Activated gamma-delta T cell treated with anti-CD3 and anti-CD28 coated beads, Interleukin-2, amount 50 U/mL, for 16 hours (primary cell): ENCODE measurements around the gene INF2.

Source experiments
- DNase-seq: peaks from one replicate; pipeline ENCODE4 v3.0.0-alpha.2; 2020; ENCODE audit warnings: low read depth

INF2 gene

DNA sequence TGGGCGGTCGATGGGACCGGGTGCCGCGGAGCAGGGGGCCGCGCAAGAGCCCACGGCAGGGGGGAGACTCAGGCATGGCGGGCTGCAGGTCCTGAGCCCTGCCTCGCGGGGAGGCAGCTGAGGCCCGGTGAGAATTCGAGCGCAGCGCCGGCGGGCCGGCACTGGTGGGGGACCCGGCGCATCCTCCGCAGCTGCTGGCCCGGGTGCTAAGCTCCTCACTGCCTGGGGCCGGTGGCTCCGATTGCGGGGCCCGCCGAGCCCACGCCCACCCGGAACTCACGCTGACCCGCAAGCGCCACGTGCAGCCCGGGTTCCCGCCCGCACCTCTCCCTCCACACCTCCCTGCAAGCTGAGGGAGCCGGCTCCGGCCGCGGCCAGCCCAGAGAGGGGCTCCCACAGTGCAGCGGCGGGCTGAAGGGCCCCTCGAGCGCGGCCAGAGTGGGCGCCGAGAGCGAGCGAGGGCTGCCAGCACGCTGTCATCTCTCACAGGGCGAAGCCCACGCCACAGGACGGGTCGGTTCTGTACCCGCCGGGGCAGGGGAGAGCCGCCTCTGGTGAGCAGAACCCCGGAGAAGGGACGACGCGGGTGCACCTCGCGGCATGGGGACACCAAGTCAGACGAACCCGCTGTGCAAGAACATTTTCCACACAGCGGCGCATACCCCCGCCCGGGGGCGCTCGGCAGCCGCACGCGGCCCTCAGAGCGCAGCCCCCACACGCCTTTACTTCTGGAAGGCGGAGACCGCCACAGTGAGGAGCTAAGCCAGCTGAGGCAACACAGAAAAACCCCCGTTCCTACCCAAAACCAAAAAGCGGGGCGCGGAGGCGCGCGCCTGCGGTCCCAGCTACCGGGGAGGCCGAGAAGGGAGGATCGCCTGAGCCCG is 62.4 kb downstream of the INF2 start:
- DNase-seq, result no peak

DNA sequence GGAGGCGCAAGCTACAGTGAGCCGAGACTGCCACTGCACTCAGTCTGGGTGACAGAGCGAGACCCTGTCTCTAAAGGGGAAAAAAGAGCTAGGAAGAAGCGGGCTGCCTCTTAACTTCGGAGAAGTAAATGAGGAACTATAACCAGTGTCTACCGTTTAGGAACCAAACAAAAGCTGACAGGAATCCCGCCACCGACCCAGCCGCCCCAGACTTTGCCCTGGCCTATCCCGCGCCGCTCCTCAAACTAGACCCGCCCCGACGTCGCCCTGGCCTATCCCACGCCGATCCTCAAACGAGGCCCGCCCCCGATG is 63.0 kb downstream of the INF2 start:
- no peak for DNase-seq

DNA sequence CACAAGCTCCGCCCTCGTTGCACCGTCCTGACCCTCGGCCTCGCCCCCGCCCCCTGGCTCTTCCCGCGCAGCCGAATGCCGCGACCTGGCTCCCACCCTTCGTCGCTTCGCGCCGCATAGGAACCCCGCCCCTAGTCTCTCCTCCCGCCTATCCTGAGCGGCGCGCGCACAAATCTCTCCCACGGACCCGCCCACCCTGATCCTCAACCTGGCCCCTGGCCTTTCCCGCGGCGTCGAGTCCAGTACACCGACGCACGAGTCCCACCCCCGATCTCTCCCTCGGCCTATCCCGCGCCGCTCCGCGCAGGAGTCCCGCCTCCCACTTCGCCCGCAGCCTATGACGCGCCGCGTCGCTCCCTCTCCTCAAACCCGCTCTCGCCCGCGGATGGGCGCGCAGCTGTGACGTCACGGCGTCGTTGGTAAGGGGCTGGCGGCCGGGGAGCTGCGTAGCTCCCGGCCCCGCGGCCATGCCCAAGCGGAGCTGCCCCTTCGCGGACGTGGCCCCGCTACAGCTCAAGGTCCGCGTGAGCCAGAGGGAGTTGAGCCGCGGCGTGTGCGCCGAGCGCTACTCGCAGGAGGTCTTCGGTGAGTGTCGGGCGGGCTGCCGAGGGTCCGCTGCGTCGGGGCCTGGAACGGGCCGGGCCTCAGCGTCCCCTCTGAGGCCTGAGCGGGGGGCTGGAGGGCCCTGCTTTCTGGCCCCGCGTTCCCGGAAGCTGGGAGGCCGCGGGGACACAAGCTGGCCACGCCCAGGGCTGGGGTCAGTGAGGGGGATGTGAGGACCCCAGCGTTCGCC is 63.5 kb downstream of the INF2 start, which contains the start of gene SIVA1:
SIVA1 (plus strand) TSS at position 413 of the 793 bp plus-strand sequence; CDS start at position 468, 55 bp downstream.
- peak; percentile 99 for DNase-seq

DNA sequence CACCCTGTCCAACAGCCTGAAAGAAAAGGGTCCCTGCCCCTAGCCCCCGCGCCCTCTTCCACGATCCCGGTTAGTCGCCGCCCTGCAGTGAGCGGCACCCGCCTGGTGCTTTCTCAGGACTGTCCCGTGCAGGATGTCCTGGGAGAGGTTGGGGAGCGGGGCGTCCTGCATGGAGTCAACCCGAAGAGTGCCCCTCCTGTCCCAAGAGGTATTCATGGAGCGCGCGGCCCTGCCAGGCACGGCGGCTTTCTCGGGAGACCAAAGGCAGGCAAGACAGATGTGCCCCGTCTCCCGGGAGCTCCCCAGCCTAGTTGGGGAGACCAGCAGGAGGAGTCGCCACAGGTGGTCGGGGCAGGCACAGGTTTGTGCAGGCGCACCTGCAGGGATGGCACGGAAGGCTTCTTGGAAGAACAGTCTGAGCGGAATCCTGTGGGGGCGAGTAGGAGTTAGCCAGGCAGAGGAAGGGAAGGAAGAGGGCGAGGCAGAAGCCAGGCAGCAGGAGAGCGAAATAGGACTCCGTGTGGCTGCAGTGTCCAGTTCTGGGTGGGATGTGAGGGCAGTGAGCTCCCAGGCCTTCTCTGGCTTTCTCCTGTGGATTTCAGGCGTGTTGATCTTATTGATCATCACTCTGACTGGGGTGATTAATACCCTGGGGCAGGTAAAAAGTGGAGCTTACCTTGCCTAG is 64.3 kb downstream of the INF2 start:
- DNase-seq, result no peak

DNA sequence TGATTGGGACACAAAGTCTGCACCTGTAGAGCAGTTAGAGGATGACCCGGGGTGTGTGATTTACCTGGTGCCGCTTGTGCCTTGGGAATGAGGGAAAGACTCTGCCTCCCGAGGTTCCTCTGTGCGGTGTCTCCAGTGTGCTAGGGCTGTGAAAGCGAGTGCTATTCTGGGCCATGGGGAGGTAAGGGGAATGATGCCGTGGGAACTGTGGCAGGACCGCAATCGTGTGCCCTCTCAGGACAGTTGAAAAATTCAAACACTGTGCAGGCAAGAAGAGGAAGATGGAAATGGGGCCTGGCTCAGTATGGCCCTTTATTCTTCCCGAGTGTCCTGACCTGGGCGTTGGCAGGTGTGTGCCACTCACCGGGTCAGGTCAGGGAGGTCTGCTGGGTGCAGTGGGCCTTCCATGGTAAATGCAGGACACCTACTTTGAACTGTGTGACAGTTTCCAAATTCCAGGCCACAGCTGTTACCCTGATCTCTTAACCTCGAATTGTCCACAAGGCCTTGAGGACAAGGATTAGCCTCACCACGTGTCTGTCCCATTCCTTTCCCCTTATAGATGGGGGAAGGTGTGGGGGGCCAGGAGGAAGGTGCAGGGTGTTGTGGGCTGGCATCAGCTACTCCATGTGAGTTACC is 64.9 kb downstream of the INF2 start:
- DNase-seq, result no peak

DNA sequence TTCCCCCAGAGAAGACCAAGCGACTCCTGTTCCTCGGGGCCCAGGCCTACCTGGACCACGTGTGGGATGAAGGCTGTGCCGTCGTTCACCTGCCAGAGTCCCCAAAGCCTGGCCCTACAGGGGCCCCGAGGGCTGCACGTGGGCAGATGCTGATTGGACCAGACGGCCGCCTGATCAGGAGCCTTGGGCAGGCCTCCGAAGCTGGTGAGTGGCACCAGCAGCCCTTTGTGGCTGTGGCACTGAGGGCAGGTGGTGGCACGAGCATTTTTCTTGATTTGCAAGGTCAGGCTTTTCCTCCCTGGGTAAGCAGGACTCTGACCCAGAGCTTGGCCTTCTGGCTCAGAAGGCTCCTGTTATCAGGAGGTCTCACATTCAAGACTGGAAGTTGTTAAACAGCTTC is 66.2 kb downstream of the INF2 start:
- DNase-seq, result no peak

DNA sequence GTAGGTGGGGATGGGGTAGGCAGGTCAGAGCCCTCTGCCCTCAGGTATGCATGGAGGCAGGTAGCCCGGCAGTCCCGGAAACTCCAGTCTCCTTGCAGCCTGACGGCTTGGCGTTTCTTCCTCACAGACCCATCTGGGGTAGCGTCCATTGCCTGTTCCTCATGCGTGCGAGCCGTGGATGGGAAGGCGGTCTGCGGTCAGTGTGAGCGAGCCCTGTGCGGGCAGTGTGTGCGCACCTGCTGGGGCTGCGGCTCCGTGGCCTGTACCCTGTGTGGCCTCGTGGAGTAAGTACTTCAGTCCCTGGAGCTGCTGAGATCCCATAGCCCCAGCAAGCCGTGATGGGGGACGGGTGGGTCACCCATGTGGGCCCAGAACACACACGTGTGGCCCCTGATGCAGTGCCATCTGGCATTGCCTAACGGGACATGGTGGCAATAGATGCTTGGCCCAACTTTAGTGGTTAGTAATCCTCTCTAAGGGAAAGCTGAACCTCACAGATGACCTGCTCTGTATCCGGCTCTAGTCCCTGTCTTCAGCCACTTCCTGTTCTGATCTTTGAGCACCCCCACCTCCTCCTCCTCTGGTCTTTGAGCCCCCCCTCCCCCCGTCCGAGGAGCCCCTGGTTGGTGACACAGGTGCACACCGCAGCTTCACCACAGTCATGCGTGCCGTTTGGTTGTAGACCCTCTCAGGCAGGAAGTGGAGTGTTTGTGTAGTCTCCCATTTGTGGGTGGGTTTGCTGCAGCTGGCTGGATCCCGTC is 67.2 kb downstream of the INF2 start:
- DNase-seq, result no peak

DNA sequence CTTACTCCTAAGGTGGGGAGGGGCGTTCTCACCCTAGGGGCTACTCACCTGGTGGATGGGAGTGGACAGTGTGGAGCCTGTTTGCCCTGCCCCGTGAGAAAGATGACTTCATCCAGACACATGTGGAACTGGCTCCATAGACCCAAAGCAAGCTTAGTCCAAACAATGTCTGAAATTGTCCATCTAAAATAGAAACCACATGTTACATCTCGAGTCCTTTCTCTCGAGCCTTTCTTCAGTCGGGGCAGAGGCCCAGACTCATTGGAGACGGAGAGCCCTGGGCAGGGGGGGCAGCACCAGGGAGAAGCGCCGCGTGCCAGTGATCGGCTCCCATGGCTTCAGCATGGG is 67.8 kb downstream of the INF2 start:
- no peak for DNase-seq

DNA sequence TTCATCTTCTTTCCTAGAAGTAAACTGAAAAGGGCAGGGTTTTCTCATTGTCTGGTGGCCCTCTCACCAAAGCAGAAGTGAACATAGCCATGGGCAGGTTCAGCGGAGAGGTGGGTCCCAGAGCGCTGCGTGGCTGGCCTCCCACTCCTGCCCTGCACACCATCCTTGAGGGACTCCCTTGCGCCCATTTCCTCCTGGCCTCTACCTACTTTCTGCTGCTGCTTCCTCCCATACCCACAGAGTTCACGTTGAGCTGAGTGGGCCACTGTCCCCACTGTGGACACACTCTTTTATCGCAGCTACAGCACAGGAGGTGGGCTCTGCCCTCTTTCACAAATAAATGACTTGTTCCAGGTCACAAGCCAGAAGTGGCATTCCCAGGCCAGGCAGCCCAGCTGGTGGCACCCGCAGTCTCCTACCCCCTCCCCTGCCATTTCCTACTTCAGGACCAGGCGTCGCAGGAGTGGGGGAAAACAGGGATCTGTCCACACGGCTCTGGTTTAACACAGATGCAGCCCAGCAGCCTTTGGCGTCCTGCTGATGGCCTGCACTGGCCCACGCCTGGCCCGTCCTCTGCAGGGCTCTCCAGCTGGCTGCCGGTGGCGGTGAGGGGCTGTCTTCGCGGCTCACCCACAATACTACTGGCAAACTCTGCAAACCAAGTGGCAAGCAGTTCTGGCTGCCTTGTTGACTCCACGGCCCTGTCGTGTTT is 68.4 kb downstream of the INF2 start:
- no peak for DNase-seq

DNA sequence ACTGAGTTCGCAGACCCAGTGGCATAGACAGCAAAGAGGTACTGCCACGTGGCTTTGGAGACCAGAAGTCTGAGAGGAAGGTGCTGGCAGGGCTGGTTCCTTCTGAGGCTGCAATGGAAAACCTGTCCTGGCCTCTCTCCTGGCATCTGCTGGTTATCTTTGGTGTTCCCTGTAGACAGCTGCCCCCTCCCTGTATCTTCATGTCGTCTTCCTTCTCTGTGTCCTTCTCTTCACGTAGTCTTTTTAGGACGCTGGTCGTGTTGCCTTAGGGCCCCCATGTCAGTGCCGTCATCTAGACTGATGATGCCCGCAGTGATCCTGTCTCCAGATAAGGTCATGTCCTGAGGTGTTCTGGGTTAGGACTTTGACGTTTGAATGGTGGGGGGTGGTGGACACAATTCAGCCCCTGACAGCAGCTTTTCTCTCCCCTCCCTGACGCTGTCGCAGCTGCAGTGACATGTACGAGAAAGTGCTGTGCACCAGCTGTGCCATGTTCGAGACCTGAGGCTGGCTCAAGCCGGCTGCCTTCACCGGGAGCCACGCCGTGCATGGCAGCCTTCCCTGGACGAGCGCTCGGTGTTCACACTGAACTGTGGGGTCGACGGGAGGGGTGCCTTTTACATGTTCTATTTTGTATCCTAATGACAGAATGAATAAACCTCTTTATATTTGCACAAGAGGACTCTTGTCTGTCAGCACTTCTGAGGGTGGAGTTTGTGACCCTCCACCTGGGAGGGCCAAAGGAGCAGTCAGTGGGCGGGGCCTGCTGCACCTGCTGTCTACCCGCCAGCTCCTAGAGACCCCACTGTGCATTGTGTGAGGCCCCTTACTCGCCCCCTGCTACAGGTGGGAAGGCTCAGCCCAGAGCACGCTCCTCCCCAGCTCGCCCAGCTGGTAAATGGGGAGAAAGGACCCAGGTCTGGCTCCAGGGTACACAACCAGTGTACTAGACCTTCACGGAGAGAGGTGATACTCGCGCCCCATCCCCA is 69.9 kb downstream of the INF2 start:
- DNase-seq, result no peak

DNA sequence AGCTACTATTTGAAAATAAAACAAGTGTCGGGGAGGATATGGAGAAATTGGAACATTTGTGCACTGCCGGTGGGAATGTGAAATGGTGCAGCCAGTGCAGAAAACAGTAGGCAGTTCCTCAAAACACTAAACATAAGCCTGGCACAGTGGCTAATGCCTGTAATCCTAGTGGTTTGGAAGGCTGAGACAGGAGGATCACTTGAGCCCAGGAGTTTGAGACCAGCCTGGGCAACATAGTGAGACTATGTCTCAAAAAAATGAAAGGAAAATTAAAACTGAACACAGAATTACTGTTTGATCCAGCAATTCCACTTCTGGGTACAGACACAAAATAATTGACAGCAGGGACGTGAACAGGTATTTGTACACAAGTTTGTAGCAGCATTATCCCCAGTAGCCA is 76.1 kb downstream of the INF2 start:
- no peak for DNase-seq

DNA sequence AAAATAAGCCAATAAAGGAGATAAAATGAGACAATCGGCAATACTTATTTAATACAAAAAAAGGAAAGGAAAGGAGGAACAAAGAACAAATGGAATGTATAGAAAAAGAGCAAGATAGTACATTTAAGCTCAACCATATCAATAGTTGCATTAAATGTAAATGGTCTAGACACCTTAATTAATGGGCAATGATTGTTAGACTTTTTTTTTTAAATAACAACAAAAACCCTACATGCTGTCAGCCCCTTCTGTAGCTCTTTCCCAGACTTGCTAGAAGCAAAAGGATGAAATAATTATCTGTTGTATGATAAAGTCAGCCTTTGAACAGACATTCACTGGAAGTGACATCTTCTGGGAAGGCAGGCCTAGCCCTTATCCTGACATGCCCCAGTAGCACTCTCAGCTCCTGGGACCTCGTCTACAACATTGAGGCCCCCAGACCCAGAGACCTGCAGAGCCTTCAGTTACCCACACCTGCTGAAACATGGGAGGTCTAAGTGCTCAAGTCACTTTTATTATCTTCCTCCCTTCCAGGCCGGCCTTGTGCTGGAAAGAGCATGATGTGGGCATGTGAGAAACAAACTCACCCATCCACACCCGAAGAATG is 76.9 kb downstream of the INF2 start:
- DNase-seq, result no peak

DNA sequence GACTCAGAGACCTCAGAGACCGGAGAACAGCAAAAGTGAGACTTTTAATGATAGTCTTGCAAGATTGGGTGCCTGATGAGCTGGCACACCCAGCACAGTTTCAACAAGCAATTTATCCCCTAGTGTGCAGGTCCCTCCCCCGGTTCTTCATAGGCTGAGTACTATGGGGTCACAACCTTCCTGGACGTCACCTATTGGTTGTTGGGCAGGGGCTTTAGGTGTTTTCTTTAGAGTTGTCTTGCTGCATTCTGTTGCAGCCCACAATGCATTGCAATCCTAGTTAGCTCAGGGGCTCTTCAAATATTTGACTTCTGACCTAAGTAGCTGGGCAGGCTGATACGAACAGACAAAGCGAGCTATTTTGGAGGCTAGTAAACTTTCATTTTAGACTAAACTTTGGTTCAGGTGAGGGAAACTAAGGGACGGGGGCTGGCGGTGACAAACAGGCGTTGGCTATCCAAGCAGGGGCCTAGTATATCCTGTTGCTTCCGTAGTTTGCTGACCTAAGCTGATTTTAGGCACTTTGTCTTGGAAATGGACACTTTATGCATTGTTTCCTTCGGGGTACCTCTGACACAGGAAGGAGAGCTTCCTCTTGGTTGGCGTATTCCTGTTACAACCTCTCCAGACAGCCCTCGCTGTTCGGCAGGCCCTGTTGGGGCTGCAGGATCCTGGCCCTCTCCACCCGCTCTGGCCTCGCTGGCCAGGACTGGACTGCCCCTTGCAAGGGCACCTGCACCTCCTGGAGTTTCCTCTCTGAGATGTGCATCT is 77.6 kb downstream of the INF2 start:
- DNase-seq, result no peak

DNA sequence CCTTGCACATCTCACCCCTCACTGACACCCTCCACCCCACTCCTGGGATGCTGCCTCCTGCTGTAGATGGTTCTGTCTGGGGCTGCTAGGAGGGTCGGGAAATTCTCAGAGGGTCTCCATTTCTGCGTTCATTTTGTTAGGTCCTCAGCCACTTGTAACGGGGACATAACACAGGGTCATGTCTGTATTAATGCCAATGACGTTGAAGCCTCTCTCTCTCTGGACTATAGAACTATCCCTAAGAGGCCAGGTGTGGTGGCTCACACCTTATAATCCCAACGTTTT is 78.2 kb downstream of the INF2 start:
- DNase-seq, result no peak

DNA sequence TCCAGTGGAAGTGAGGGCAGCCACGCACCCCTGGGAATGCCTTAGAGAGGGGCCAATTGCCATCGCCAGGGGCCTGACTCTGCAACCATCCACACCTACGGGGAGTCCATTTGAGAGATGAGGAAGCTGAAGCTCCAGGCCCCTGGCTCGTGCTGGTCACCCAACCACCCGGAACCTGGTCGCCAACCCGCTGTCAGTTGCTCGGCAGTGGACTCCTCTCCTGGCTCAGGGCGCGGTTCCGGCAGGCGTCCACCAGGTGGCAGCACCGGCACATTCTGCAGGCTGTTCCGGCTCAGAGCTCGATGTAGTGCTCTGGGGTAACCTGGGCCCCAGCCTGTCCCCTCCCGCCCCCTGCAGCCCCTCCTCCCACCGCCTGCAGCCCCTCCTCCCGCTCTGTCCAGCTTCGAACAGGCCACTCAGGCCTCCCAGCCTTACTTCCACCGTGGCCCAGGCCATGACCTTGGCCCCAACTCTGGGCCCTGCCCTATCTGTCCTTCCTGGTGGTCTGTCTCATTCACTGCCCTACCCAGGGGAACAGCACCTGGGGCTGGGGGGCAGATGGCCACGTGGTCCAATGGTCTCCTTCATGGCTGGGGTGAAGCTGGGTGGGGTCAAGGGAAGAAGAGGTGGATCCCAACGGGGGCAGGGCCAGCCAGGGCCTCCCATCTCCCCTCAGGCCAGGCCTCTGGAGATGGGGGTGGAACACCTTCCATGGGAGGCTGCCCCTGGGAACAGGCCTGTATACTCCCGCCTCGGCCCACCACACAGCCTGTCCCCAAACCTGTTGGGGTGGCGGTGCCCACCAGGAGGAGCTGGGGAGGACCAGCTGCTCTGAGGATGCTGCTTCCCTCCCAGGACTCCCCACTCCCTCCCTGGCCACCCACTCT is 79.3 kb downstream of the INF2 start:
- peak; percentile 89 for DNase-seq

DNA sequence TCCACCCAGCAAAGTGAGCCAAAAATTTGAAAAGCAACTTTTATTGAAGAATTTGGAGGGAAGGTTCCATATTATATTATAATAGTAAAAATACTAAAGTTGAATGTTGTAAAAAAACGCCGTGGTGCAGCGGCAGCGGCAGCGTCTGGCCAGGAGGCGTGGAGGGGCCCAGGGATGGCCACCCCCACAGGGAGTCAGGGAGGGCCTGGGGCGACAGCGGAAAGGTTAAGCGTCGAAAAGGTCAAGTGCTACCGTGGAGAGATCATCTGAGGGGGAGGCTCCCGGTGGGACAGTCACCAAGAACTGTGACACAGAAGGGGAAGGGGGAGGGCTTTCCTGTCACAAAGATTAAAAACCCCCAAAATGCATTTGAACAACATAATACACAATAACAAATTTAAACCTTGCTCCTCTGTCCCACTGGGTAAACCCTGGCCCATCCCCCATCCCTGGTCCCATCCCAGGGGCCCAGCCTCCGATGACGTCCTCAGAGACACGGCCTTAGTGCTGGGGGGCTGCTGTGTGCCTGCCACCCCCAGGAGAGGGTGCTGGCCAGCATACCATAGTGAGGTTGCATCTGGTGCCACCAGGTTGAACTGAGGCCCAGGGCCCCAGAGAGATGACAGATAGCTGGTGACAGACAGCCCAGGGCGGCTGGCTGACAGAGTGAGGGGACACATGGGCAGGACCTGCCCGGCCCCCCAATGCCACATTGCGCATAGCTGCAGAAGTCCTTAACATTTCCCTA is 80.1 kb downstream of the INF2 start:
- no peak for DNase-seq

DNA sequence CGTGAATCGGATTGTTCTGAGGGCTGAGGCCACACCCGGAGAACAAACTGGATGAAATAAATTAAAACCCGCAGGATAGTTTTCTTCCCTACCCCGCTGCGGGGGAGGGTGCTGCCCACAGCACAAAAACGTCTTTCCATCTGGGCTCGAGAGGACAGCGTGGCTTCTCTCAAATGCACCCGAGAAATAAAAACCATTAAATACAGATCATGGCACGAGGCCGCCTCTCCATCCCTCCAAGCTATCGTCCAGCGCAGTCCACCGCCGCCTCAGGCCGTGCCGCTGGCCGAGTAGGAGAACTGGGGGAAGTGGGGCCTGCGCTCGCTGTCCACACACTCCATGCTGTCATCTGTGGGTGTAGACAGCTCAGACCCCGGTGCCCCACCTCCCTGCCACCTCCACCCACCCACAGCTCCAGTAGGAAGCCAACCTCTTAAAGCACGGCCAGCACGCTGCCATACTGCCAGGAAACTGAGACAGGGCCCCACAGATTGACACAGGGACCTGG is 80.7 kb downstream of the INF2 start:
- no peak for DNase-seq
